Pulmonary artery endothelial cell (primary cell): ENCODE measurements around the gene TTC23. TPM values are rescaled to one million over a fixed set of nuclear protein-coding genes. Genes with fewer than 3 reads are reported as not detected.

Experiments used
- DNase-seq: peaks from one replicate; pipeline ENCODE4 v3.0.0-alpha.2; 2011; ENCODE audit warnings: low read depth, low spot score
- total RNA-seq: library from RNA; depleted of rRNA; stranded (reverse); fragments of >200 nt; gene quantifications from 2 replicates; pipeline ENCODE4 v1.2.3, GENCODE V29; 2014

Gene TTC23
- total RNA-seq = 22.3 and 24.9 TPM in 2 replicates

DNA sequence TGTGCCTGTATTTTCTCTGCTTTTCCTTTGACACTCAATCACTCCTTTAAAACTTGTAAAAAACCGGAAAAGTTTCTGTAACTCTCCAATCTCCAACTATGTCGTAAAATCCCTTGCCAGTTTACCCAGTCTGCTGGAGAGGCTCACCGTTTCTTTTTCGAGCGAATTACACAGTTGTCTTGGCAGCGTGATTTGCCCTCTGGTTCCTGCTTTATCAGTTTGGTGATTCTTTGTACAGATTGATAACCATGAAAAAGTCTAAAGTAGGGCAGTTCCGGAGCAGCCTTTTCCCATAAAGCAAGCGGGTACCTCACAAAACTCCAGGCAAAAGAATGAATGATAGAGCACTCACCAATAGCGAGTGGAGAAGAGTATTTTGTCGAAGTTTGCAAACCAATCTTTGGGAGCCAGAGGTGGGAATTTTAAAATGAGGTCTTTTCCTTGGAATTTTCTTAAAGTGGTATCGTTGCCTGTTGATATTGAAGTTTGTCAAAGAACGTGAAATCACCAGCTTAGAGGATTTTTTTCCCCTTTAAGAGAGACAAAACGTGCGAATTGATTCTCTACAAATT, at the start of gene TTC23:
TTC23 (minus strand) TSS at position 312 of the 572 bp plus-strand sequence. CDS start 20,869 bp downstream, outside the sequence.
- DNase-seq = peak; percentile 65

GRCh38 chr15:99296386-99296785, 47.0 kb upstream of the TTC23 start:
- no peak for DNase-seq

DNA sequence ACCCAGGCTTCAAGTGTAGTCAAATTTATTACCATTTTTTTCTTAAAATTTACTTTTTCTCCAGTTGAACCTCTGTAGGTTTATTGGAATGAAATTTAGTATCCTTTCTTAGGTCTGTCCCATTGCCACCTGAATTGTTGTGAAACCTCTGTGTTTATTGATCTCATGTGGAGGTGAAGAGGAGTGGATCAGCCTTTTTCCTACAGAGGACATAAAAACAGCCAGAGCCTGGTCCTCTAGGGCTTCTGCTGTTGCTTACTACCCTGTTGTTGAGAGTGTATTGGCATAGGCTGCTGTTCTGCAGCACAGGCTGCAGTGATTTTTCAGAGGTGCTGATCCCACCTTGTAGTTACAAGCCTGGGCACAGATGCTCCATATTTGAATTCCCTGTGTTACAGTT, 46.5 kb upstream of the TTC23 start:
- no peak for DNase-seq

DNA sequence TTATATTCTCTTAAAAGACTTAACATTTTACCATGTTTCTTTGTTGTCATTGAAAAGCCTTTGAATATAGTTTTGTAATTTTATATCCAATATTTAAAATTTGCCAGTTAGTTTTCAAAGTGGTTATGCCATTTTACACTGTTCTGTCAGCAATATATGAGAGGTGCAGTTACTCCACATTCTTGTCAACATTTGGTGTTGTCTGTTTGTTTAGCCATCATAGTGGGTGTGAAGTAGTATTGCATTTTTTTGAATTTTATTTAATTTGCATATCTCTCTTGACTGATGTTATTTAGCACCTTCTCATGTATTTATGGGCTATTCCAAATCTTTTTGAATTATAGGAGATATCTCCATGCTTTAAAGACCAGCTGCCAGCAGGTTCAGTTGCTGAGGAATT, 42.3 kb upstream of the TTC23 start:
- DNase-seq = no peak

DNA sequence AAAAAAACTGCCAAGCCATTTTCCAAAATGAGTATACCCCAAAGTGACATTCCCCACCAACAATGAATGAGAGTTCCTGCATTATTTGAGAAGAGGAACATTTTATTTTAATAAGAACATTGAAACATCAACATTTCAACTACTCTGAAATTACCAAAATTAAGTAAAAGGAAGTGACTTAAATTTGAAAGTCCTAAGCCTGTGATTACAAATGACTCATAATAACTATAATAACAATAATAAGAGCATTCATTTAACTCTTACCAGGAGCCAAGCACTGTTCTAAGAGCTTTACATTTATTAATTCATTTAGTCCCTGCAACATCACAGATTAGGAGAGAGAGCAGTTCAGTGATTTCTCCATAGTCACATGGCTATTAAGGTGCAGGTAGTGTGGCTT, 34.3 kb upstream of the TTC23 start:
- DNase-seq = no peak

- DNase-seq = no peak
Observed at GRCh38 chr15:99282586-99282985, 33.2 kb upstream of the TTC23 start.

DNA sequence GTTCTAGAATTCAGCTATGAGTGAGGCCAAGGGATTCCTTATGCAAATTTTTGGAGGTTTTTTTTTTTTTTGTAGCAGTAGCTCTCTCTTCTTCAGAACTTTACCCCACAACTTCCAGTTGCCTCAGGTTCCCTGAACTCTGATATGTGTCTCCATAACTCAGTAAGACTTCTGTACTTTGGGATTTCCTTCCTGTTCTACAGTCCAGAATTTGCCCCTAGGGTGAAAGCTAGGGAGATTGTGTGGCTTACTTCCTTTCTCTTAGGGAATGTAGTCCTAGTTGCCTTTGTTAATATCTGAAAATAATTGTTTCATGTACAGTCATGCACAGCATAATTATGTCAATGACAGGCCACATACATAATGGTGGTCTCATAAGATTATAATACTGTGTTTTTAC, 32.7 kb upstream of the TTC23 start:
- no peak for DNase-seq

DNA sequence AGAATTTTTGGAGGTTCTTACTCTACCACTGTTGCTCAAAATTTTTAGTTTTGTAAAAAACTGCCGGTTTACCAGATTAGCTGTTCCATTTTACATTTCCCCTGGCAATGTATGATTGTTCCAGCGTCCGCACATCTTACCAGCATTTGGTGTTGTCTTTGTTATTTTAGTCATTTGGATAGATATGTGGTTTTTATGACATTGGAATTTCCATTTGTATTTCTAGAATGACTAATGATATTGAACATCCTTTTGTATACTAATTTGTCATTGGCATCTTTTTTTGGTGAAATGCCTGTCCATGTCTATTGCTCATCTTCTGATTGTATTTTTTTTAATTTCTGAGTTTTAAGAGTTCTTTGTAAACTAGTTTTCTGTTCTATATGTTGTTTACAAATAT, 30.4 kb upstream of the TTC23 start:
- no peak for DNase-seq

DNA sequence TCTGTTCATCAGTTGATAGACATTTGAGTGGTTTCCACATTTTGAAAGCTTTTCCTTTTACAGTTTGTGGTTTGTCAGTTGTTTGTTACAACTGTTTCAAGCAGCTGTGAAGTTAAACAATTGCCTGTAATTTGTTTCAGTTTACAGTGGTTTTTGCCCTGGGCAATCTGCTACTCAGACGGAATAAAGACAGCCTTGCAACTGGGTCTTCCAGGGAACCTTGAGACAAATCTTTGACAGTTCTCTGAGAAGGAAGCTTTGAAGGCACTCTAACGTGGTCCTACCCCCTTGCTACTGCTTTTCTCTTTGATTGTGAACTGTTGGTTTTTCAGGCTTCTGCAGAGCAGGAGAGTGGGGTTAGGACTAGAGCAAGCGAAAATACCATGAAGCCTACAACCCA, 29.9 kb upstream of the TTC23 start:
- no peak for DNase-seq

- DNase-seq = no peak
Observed at GRCh38 chr15:99275525-99276128, 26.2 kb upstream of the TTC23 start.

DNA sequence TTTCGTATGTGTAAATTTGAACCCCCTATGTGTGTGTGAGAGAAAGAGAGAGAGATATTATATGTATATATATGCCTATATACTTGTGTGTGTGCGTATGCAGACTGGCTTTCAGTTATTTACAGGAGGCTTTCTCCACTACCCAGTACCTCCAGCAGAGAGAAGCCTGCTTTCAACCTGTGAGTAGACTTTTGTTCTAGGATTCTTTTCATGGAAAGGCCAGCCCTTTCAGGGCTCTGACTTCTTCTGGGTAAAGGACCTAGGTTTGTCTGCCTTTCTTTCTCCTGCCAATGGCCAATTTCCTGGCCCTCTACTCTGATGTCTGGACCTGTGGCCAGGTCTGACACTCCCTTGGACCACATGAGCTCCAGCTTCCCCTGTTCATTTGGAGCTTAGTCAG, 25.7 kb upstream of the TTC23 start:
- DNase-seq = no peak

GRCh38 chr15:99273801-99274200, 24.4 kb upstream of the TTC23 start:
- no peak for DNase-seq

DNA sequence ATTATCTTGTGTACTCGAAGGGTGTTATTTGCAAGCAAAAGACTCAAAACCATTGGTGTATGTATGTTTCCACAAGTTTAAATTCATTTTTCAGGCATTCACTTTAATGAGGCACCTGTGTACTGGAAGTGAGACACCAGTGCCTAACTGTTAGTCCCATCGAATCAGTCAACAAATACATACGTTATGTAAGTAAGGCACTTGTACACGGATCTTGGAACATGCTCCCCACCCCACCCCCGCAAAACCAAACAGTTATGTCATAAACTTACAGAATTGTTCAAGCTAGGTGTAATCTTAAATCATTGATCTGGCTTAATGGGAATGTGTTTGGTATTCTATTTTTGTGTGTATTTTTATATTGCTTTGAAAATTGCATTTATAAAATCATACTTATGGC, 19.1 kb upstream of the TTC23 start:
- no peak for DNase-seq

GRCh38 chr15:99267957-99268356, 18.6 kb upstream of the TTC23 start:
- no peak for DNase-seq

- DNase-seq = no peak
Observed at GRCh38 chr15:99265541-99266070, 16.2 kb upstream of the TTC23 start.

- DNase-seq = no peak
Observed at GRCh38 chr15:99264125-99264524, 14.7 kb upstream of the TTC23 start.

- DNase-seq = no peak
Observed at GRCh38 chr15:99257107-99257750, 7.8 kb upstream of the TTC23 start.

DNA sequence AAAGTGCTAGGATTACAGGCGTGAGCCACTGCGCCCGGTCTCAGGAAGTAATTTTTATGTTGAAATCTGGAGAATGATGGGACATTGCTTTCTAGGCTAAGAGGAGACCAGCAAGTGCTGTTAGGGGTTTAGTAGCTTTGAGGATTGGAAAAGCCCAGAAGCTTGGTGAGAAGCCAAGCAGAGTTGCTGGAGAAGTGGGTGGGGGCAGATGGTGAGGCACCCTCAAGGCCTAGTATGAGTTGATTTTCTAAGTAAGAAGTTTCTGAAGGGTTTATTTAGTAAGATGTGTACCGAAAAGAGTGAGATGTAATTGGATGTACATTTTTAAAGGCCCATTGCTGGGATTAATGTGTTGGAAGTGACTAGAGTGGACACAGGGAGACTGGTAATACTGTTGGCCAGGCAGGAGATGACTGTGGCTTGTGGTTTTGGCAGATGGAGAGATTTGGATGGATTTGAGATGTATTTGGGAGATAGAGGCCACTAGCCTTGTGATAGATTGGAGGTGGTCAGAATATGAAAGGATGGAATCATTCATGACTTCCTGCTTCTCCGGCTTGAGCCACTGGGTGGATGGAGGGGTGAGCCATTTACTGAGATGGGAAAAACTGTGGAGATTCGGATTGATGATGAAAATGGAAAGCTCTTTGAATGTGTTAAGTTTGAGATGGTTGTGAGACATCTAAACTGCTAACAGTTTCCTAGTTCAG, 4.2 kb upstream of the TTC23 start:
- no peak for DNase-seq

DNA sequence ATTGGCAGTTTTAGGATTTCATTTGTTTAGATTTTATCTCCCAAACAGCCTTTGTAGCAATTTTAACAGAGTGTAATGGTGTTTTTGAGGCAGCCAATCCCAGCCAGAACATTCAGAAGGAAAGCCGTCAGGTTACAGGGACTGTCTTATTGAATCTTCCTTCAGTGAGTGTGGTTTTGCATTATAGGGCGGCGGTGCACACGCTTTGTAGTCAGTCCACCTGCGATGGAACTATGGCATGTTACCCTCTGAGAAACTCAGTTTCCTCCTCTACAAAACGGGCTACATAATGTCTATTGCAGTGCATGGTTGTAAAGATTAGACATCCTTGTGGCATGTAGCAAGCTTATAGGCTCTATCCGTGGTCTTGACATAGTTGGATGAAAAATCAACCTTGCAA, 2.9 kb upstream of the TTC23 start:
- DNase-seq = no peak

- DNase-seq = peak; percentile 97
Observed at GRCh38 chr15:99250857-99251841, 1.8 kb upstream of the TTC23 start, which contains the start of gene LRRC28. TSS of gene LRRC28 (plus strand) at chr15:99251481. CDS start at chr15:99255958, 4,477 bp downstream.

- DNase-seq = no peak
Observed at GRCh38 chr15:99250494-99250856, 1.1 kb upstream of the TTC23 start.
